Bronchial epithelial cell (primary cell): Measurements from ENCODE around the gene LSMEM2. TPM values are rescaled to one million over a fixed set of nuclear protein-coding genes. Genes with fewer than 3 reads are reported as not detected.

Experiments
- DNase-seq: peaks from one replicate; pipeline ENCODE4 v3.0.0-alpha.2; 2010; ENCODE audit warnings: low read depth
- FAIRE-seq: peaks from 2 replicates; lab custom pipeline; 2011; peaks lifted over from hg19 to GRCh38; lab: Jason Lieb, UNC
- H3K27me3 ChIP-seq: 2 replicates; pipeline ENCODE4 v1.5.1; 2011; ENCODE audit warnings: low read length; ENCODE audit not compliant: control insufficient read depth, insufficient read depth
- H3K36me3 ChIP-seq: 2 replicates; pipeline ENCODE4 v1.5.1; 2011; ENCODE audit warnings: low read length; ENCODE audit not compliant: control insufficient read depth, insufficient read depth
- H3K4me3 ChIP-seq: 2 replicates; pipeline ENCODE4 v1.5.1; 2011; ENCODE audit warnings: mild to moderate bottlenecking, low read depth, low read length, control low read depth
- CTCF ChIP-seq: IDR thresholded peaks from 2 replicates; pipeline ENCODE4 v1.5.1; 2011; ENCODE audit warnings: mild to moderate bottlenecking, moderate library complexity, low read length, control low read depth, inconsistent platforms; ENCODE audit not compliant: insufficient read depth, severe bottlenecking
- total RNA-seq: library from RNA; depleted of rRNA; stranded (reverse); fragments of >200 nt; gene quantifications from 2 replicates; pipeline ENCODE4 v1.2.1, GENCODE V29; 2014

The LSMEM2 gene
- total RNA-seq, 1 donor from 2014 or later: not detected

DNA sequence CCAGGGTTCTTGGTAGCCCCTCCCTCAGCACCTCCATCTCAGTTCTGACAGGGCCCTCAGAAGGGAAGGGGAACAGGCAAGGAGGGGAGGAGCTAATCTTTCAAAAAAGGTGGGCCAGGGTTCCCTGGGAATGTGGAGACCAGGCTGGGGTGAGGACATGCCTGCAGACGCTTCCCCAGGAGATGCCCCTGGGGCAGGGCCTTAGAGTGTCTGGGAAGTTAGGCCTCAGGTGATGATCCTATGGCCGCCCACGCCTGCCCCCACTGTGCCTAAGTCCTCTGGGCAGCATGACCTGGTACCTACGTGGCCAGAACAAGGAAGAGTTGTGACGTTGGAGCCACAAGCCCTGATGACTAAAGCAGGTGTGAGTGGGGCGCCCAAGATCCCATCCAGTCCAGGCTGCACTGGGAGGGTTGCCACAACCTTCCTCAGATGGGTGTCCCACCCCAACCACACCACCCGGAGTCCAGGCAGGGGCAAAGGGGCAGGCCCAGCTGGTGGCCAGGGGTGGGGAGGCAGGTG is 13.9 kb upstream of the LSMEM2 start:
- Histone ChIP-seq H3K36me3 (no peaks in the 10 kb centered on the region), H3K27me3 (no peaks in the 10 kb centered on the region), H3K4me3 (no peak overlapping the region)
- TF ChIP-seq CTCF: no peak
- FAIRE-seq: no peak
- DNase-seq: peak; percentile 83

DNA sequence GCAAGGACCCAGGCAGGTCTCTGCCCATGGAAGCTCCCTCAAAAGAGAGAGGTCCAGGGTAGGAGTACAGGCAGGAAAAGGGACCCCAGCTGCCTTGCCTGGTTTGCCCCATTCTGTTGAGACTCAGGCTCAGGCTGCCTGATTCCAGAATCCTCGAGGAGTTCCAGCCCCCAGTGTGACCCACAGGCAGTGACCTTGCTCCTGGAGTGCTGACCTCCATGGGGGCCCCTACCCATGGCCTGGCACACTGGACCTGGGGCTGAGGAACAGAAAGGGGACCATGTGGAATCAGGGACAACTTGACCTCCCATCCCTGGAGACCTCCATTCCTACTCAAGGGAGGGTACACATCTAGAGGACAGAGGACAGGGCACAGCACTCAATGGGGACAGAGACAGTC is 13.3 kb upstream of the LSMEM2 start:
- FAIRE-seq (no peak), DNase-seq (no peak)
- Histone ChIP-seq H3K27me3 (no peaks in the 10 kb centered on the region), H3K4me3 (no peak overlapping the region), H3K36me3 (no peaks in the 10 kb centered on the region)
- TF ChIP-seq CTCF: no peak

DNA sequence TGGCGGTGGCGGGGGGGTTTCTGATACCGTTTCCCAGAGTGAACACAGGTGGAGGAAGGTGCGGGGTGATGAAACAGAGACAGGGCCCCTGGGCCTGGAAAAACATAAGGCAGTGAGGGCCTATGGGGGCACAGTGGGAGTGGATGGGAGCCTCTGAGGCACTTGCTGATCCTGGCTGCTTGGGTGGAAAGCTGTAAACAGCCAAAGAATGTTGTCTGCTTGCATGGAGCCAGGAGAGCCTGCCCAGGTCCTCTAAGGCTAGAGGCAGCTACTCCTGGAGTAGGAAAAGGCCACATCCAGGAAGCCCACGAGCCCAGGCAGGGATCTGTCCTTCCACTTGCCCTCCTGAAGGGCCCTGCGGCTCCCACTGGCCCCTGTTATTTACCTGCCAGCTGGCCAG is 12.9 kb upstream of the LSMEM2 start:
- Histone ChIP-seq H3K4me3 (no peak overlapping the region), H3K27me3 (no peaks in the 10 kb centered on the region), H3K36me3 (no peaks in the 10 kb centered on the region)
- FAIRE-seq: no peak
- no peak for TF ChIP-seq CTCF
- DNase-seq: no peak

DNA sequence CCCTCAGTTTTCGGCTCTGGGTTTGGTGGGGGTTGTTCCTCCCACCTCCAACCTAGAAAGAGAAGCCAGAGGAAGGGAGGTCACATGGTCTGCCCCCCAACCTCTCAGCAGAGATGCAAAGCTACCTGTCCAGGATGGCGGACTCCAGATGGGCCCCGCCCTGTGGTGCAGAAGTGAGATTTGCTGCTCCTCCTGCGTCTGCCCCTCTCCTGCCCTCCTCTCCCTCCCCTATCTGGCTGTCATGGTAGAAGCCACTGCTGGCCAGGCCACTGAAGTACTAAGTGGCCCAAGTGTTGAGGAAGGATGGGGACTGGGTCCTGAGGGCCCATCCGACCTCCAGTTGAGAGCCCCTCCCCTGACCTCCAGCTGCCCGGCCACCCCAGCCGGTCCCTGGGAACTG is 12.1 kb upstream of the LSMEM2 start:
- Histone ChIP-seq H3K4me3 (peak overlapping the region; percentile 35), H3K27me3 (no peaks in the 10 kb centered on the region), H3K36me3 (no peaks in the 10 kb centered on the region)
- DNase-seq (no peak), FAIRE-seq (no peak)
- no peak for TF ChIP-seq CTCF

GRCh38 chr3:50267280-50267913 is 11.5 kb upstream of the LSMEM2 start:
- no peak for FAIRE-seq
- TF ChIP-seq CTCF: no peak
- Histone ChIP-seq H3K36me3 (no peaks in the 10 kb centered on the region), H3K27me3 (no peaks in the 10 kb centered on the region), H3K4me3 (peak overlapping the region; percentile 35)
- no peak for DNase-seq

DNA sequence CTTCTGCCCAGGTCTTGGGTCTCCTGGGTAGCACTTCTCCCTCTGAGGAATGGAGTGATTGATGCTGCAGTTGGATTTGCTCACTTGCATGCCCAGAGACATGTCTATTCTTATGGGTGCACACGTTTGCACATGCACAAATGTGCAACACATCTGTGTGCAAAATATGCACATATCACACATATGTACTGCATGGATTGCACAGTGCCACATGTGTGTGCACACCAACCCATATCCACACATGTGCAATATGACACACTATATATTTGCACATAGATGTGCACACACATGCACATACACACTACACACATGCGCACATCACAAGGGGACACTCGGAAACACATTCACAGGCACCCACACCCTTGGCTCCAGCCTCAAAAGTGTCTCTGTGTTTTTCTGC is 10.6 kb upstream of the LSMEM2 start:
- H3K36me3 ChIP-seq: no peaks in the 10 kb centered on the region
- no peak for TF ChIP-seq CTCF
- FAIRE-seq (no peak), DNase-seq (no peak)
- H3K4me3 ChIP-seq: no peak overlapping the region
- H3K27me3 ChIP-seq: no peaks in the 10 kb centered on the region
